GM19351 (cell line): ENCODE results near the gene SDE2.
"Not testable (repeated sequence)": the region's sequence is repeated elsewhere in the genome, so short reads cannot be mapped to it uniquely, and the experiment has no call there.

Source experiments
- ATAC-seq: cut with Tn5 transposase; IDR thresholded peaks from one replicate; pipeline ENCODE4 v1.9.1; 2021; ENCODE audit warnings: mild to moderate bottlenecking, moderate library complexity; ENCODE audit not compliant: unreplicated experiment

SDE2 gene

DNA sequence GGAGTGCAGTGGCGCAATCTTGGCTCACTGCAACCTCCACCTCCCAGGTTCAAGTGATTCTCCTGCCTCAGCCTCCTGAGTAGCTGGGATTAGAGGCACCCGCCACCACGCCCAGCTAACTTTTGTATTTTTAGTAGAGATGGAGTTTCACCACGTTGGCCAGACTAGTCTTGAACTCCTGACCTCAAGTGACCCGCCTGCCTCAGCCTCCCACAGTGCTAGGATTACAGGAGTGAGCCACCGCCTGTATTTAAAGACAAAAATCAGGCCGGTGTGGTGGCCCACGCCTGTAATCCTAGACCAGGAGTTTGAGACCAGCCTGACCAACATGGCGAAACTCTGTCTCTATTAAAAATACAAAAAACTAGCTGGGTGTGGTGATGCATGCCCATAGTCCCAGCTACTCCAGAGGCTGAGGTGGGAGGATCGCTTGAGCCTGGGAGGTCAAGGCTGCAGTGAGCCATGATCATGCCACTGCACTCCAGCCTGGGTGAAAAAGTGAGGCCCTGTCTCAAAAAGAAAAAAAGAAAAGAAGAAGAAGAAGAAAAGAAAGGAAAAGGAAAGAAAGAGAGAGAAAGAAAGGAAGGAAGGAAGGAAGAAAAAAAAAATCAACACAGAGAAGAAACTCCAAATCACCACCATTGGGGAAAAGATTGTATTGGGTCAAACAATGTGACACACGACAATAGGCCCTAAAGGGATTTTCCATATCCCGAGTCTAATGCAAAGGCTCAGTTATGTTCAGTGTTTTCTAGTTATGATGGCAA lies 8.2 kb upstream of the SDE2 start:
- not testable (repeated sequence) for ATAC-seq

DNA sequence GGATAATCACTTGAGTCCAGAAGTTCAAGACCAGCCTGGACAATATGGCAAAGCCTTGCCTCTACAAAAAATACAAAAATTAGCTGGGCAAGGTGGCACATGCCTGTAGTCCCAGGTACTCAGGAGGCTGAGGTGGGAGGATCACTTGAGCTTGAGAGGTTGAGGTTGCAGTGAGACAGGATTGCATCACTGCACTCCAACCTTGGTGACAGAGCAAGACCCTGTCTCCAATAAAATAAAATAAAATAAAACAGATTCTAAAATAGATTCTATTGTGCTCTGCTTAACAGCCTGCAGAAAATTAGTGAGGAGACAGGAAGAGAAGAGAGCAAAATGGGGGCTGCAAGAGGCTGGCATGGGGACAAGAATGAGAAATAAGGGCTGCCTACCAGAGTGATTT lies 7.5 kb upstream of the SDE2 start:
- no peak for ATAC-seq

DNA sequence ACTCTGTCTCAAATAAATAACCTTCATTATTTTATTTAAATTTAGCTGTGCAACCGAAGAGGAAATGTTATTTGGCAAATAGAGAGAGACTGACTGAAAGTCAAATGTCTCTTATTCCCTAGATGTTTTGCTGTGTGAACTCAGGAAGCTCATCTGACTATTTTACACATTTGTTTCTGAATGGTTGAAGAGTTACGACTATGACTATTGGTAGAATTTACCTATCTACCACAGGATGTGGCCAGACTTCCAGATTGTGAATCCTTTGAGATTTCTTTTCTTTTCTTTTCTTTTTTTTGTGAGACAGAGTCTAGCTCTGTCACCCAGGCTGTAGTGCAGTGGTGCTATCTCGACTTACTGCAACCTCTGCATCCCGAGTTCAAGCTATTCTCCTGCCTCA lies 5.3 kb upstream of the SDE2 start:
- ATAC-seq, result no peak

DNA sequence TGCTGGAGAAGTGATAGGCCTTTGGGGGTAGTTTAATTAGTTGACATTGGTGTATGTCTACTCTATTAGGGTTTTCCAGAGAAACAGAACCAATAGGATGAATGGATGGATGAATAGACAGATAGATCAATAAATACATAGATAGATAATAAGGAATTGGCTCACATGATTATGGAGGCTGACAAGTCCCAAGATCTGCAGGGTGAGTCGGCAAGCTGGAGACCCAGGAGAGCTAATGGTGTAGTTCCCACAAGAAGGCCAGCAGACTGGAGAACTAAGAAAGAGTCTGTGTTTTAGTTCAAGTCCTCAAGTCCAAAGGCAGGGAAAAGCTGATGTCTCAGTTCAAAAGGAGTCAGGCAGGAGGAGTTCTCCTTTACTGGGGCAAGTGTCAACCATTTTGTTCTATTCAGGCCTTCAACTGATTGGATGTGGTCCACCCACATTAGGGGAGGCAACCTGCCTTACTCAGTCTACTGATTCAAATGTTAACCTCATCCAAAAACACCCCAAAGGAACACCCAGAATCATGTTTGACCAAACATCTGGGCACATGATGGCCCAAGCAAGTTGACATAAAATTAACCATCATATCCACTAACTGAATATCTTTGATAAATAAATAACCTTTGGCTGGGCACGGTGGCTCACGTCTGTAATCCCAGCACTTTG lies 4.5 kb upstream of the SDE2 start:
- ATAC-seq, result no peak

DNA sequence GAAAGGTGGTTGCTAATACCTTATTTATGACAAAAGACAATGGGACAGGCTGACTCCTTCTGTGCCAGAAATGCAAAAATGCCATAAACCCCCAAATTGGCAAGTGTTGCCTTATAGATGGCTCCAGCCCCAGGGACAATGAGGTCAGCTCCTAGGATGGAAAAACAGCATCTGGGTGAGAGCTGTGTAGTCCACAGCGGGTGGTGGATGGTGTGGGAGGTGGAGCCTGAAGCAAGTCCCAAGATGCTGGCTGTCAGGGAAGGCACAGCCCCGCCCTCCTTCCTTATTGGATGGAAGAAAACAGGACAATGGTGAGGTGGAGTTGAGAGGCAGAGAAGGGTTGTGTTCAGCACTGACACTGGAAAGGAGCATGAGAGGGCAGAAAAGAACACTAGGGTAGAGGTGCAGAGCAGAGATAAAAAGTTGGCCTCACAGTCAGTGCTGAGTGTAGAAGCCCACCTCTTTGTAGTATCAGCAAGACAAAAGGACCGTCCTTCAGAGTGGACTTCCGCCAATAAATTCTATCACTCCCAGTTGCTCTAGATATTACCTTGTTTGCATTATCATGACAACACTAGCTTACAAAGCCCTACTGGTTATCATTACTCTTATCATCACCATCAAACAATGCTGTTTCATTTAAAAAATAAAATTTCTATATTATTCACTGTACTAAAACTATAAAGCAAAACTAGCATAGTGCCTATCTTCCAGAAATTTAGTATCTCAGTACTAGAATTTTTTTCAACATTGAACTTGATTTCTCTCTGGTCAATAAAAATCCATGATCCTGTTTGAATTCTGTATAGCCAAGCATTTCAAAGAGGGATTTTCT lies 3.7 kb upstream of the SDE2 start:
- ATAC-seq, result no peak

DNA sequence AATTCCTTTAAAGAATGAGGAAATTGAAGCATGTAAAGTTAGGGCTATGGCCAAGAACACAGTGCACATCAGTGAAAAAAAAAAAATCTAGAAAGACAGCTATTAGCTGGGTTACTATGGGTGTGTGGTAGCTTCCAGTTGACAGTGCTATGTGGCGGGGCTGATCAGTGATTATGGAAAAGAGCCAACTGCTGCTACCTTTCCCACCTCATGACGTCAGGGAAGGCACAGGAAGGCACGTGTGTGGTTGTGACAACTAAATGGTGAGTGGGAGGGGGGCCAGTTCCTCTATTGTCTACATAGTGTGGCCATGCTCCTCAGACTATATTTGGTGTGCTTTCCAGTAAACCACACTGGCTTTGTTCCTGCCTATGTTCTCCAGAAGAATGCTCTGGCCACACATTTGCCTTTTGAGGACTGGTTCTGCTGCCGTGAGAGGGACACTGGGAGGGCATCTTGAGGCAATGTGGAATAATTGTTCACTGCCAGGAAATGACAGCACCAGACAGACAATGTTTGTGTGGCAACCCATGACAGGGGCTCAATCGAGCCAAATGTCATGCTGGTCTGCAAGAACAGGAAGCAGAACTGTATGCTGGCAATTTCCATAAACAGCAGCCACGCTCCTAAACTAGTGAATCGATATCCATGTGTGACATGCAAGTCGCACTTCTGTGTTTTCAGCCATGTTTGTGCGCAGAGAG lies 3.0 kb upstream of the SDE2 start:
- peak; percentile 28 for ATAC-seq

DNA sequence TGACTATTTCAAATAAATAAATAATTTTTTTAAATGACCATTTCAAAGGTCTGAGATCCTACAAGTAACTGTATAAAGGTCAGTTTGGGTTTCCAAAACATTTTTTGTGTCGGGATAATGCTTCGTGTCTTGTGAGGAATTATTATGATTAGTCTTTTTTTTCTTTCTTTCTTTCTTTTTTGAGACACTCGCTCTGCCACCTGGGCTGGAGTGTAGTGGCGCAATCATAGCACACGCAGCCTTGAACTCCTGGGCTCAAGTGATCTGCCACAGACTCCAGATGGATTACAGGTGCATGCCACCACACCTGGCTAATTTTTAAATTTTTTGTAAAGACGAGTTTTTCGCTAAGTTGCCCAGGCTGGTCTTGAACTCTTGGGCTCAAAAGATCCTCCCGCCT lies 1.9 kb upstream of the SDE2 start:
- ATAC-seq, result no peak

DNA sequence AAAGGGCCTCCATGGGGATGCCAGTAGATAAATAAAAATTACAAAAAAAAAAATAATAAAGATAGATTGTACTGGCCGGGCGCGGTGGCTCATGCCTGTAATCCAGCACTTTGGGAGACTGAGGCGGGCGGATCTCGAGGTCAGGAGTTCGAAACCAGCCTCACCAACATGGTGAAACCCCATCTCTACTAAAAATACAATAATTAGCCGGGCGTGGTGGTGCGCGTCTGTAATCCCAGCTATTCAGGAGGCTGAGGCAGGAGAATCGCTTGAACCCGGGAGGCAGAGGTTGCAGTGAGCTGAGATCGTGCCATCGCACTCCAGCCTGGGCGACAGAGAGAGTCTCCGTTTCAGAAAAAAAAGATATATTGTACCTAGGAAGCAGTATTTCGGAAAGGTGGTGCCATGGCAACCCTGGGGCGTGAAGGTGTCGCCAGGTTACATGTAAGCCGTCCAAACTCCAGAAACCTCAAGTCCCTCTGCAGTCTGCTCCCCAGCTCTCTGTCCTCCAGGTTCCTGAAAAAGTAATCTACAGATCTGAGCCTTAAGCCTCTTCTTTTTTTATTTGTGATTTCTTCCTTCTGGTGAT lies 1.4 kb upstream of the SDE2 start:
- not testable (repeated sequence) for ATAC-seq

DNA sequence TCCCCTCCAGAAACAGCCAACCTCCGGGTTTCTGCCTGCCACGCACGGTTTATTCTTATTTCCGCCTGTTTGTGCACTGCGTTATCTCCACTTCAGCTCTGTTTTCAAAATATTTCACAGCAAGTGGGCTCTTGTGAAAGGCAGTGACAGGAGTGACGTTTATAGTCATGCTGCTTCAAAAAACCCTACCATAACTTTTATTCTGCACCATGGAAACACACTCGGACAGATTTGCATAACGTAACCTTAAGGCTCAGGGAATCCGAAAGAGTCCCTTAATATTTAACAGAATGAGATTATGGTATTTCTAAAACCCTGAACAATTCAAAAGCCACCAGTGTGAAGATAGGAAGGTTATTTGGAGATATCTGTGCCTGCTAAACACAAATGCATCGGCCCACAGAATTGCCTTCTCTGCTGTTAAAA lies 782 bp upstream of the SDE2 start:
- ATAC-seq, result peak; percentile 41

DNA sequence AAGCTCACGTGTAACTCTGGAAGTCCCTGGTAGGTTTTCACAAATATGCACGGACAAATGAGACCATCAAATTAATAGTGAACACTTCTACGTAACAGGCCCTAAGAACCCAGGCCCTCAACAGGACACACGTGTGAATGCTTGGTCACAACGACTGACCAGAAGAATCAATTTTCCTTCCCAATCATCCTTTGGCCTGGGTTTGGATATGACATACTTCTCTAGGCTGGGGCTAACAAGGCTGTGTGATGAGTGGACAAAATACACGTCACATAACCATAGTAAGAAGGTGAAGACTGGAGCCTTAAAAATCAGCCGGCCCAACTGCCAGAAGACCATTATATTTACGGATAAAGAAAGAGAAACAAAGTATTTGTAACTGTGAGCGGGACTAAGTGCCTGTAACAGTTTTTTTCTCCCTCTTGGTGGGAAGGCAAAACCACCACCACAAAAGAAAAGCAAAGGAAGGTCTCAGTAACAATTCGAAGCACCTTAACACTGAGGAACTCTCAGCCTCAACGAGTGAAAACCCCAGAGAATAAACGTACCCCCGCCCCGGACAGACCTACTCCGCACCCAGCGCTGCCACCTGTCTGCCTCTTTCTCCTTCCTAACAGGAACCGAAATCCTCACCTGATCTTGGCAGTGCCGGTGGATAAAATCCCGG lies 450 bp downstream of the SDE2 start:
- peak; percentile 3 for ATAC-seq

DNA sequence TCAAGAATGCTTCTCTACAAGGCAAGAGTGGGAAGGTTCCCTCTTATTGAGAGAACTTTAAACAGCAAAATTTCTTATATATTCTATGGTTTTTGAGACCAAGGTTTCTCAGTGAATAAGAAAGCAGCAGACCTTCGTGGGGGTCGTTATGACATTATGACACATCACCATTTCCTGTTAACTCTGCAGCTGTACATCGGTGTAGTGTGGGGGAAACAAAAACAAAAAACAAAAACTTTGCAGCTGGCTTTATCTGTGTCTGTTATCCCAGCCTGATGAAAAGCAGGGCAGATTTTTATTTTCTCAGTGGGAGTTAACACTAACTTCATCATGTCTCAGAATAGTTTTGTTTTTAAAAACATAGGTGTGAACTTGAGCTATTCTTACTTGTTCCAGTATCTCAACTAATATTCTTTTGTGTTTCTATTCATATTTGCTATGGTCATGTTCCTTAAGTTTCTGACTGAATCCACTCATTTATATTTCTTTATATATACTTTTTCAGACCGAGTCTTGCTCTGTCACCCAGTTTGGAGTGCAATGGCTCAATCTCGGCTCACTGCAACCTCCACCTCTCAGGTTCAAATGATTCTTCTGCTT lies 2.1 kb downstream of the SDE2 start:
- ATAC-seq, result no peak

DNA sequence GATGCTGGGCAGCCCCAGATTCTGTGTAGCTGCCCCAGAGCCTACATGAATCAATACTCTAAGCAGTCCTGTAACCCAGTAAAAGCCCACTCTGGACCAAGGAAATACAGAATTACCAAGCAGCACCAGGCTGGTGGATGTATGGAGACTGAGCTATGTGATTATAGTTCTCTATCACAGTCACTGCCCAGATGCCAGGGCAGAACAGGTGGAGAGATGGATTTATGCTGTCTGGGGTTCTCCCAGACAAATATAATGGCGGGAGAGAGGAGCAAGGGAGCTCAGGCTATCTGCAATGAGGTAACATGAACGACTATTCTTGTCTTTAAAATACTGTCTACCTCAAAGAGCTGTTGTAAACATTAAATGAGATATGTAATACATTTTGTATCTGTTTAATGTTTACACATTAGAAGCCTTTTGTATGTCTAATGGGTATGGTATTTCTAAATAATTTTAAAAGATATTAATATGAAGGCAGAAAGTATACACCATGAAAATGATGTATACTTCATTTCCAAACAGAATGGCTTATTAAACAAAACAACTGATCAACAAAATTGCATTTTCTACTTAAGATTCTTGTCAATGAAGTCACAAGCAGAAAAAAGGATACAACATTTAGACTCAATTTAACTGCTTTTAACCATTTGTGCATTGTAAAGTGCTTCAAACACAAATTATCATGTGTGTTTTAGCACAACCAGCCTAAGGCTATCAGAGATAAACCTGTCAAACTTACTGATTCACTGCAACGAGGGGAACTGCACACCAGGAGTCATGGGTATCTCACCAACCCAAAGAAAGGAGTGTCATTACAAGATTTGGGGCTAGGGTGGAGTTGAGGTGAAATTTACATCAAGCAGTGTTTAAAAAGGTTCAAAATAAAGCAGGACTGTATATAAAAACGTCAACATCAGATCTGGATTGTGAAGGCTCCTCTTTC lies 3.0 kb downstream of the SDE2 start:
- ATAC-seq, result no peak

DNA sequence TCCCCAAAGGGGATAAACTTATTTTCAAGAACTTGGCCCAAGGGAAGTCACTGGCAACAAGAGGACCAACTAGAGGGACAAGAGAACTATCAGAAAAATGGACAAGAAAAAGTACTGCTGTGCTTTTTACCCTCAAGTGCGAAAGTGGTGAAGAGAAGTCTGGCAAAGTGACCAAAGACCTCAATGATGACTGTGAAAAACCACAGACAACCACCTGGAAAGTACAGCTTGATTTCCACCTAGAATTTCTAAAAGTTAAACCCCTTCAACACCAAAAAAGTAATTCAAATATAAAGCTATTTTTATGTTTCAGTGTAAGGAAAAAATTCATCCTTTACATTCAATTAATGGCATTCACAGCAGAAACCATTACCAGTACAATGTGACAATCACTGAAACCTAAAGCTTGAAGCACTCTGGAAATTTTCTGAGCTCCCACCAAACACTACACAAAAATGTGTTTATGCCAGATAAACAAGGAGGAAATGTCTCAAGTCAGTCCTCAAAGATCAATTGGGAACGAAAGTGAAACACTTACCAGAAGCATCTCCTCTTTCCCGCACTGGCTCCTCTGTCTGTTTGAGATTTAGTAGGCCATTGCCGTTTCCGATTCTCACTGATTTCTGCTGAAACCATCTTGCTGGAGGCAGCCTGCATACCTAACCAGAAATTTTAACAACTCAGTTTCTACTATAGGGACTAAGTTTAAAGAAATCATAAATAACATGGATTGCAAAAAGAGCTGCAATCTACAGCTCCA lies 8.3 kb downstream of the SDE2 start:
- ATAC-seq, result peak; percentile 76

DNA sequence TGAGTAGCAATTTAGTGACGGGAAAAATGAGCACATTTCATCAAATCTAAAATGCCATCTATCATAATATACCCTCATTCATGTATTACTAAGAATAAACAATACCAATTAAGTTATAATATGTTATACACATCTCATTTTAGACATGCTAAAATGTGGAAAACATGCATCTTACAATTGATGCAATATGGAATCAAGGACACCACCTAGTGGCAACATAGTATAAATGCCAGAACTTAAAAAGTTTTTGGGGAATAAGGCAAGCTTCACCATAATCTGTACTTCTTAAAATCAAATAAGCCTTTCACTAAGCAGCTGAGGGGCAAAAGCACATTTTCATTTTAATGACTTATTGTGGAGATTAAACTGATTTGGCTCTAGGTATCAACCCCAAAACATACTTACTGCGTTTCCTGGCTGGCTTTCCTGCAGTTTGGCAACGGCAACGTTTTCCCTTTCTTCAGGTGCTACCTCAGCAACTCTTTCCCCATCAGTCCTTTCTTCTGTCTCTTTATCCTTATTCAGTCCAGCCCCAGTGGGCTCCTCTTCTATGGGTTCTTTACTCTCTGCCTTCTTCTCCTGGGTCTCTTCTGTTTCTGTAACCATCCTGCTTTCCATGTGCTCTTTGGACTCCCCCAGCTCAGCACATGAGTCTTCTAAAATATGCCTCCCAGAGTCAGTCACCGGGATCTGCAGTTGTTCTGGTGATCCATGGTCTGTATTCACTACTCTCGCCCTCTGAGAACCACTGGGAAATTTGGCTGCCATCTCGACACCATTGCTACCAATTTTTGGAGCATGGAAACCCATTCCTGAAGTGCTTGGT lies 11.4 kb downstream of the SDE2 start:
- ATAC-seq, result no peak

DNA sequence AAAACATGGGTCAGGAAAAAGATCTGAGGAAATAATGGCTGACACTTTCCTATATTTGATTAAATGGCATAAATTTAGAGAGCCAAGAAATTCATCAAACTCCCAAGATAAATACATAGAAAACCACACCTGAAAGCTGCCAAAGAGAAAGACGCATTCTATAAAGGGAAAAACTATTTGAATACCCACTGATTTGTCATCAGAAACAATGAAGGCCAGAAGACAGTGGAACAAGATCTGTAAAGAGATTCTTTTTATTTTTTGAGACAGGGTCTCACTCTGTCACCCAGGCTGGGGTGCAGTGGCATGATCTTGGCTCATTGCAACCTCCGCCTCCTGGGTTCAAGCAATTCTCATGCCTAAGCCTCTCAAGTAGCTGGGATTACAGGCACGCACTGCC lies 17.4 kb downstream of the SDE2 start:
- no peak for ATAC-seq

DNA sequence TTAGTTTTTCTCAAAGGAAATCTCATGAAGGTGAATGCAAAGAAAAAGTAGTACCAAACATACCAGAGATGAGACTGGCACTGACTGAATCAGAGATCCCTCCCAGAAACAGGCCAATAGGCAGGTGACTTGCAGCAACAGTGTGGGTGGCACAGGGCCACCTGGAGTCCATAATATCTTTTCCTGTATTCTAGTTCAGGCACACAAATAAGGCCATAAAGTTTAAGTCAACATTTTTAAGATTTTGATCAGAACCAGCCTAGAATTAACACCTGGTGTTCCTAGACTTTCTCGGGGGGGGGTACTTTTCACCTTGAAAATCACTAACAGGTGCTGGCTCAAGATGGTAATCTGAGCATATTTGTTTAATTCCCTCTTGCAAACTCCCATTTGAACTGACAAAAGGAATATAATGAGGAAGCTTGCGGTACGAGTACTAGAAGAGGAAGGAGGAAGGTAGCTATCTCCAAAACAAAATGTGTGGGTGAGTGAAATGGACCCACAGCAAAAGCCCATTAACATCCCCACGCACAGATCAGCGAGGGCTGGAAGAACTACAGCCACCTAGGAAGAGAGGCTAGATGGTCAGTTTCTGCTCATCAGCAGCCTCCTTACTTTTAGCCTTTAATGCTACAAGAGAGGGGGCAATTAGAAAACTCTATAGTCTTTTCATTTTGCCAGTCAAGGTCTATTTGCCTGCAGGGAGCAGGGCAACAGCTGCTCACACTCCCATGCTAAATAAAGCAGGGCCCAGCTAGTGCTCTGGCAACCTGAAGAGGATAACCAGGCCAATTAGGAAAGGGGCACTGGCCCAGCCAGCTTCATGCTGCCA lies 18.9 kb downstream of the SDE2 start:
- no peak for ATAC-seq
